ENCODE measurements around the gene SLC35E2B. TPM values are rescaled to one million over a fixed set of nuclear protein-coding genes. Genes with fewer than 3 reads are reported as not detected.

Gene SLC35E2B
- total and polyA plus RNA-seq, 2 of the 13 experiments (the other 11 are each of a cell fraction or from before 2014, with no cell fraction given) = 14.1 to 19.7 TPM

DNA sequence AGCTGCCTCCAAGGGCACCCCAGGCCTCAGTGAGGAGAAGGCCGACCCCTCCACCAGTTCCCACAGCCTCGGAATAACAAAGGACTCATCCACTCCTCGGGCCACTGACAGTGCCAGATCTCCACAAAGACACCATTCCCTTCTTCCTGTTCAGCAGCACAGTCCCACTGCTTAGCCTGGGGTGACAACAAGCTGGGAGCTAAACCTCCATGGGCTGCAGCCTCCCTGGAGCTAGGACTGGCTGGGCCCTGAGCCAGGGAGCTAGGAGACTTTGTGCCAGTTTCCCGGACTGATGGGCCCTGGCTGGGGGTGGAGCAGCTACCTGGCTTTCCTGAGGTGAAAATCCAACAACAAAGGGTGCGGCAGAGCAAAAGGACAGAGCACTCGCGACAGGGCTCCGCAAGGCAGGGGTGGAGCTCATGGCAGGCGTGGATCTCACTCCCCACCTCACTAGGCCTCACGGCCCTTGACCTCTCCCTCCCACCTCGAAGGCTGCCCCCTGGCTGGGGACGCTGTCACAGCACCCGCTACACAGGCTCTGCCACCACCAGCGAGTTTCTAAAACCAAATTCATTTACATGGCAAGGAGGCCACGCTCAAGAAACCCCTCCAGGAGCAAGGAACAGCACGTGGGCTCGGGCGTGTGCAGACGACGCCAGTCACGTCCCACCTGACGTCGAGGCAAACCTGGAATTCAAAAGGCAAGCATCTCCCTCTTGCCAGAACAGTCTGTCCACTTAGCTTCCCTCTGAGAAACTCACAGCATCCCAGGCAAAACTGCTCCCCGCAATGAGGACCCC lies 13.8 kb downstream of the SLC35E2B start (continued):
- TF ChIP-seq, protein P1, sequence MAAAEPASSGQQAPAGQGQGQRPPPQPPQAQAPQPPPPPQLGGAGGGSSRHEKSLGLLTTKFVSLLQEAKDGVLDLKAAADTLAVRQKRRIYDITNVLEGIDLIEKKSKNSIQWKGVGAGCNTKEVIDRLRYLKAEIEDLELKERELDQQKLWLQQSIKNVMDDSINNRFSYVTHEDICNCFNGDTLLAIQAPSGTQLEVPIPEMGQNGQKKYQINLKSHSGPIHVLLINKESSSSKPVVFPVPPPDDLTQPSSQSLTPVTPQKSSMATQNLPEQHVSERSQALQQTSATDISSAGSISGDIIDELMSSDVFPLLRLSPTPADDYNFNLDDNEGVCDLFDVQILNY (CRISPR knock-in tag; conservative IDR thresholded peaks at IDR 0.05) = no peak
- TF ChIP-seq, protein P2, sequence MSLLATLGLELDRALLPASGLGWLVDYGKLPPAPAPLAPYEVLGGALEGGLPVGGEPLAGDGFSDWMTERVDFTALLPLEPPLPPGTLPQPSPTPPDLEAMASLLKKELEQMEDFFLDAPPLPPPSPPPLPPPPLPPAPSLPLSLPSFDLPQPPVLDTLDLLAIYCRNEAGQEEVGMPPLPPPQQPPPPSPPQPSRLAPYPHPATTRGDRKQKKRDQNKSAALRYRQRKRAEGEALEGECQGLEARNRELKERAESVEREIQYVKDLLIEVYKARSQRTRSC (CRISPR knock-in tag; IDR thresholded peaks at IDR 0.05; ENCODE audit: low read depth) = 0 out of 2 replicates have a peak, but pooled peaks have one; percentile 42
- 0 out of 2 replicates have a peak, but pooled peaks have one; percentile 31 for TF ChIP-seq AHR (CRISPR knock-in tag; IDR thresholded peaks at IDR 0.05)
- TF ChIP-seq ZNF343 (CRISPR knock-in tag; IDR thresholded peaks at IDR 0.05) = 0 out of 2 replicates have a peak, but pooled peaks have one; percentile 44
- TF ChIP-seq ZFX (CRISPR knock-in tag; IDR thresholded peaks at IDR 0.05; ENCODE audit: low read depth) = peak; percentile 99
- TF ChIP-seq, protein P3, sequence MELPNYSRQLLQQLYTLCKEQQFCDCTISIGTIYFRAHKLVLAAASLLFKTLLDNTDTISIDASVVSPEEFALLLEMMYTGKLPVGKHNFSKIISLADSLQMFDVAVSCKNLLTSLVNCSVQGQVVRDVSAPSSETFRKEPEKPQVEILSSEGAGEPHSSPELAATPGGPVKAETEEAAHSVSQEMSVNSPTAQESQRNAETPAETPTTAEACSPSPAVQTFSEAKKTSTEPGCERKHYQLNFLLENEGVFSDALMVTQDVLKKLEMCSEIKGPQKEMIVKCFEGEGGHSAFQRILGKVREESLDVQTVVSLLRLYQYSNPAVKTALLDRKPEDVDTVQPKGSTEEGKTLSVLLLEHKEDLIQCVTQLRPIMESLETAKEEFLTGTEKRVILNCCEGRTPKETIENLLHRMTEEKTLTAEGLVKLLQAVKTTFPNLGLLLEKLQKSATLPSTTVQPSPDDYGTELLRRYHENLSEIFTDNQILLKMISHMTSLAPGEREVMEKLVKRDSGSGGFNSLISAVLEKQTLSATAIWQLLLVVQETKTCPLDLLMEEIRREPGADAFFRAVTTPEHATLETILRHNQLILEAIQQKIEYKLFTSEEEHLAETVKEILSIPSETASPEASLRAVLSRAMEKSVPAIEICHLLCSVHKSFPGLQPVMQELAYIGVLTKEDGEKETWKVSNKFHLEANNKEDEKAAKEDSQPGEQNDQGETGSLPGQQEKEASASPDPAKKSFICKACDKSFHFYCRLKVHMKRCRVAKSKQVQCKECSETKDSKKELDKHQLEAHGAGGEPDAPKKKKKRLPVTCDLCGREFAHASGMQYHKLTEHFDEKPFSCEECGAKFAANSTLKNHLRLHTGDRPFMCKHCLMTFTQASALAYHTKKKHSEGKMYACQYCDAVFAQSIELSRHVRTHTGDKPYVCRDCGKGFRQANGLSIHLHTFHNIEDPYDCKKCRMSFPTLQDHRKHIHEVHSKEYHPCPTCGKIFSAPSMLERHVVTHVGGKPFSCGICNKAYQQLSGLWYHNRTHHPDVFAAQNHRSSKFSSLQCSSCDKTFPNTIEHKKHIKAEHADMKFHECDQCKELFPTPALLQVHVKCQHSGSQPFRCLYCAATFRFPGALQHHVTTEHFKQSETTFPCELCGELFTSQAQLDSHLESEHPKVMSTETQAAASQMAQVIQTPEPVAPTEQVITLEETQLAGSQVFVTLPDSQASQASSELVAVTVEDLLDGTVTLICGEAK (IDR thresholded peaks at IDR 0.05) = no peak
- TF ChIP-seq, protein P3 (CRISPR knock-in tag; IDR thresholded peaks at IDR 0.05) = peak; percentile 56; the same call in 1 of the 2 replicates
- peak; percentile 48 for TF ChIP-seq ELF1 (CRISPR knock-in tag; IDR thresholded peaks at IDR 0.05)
- TF ChIP-seq TBX3 (IDR thresholded peaks at IDR 0.05; ENCODE audit: borderline replicate concordance) = no peak
- no peak for TF ChIP-seq RBM22 (optimal IDR thresholded peaks at IDR 0.05; ENCODE audit: low read length)
- TF ChIP-seq ZNF775 (CRISPR knock-in tag; IDR thresholded peaks at IDR 0.05; ENCODE audit: borderline replicate concordance) = 0 out of 2 replicates have a peak, but pooled peaks have one; percentile 29
- no peak for TF ChIP-seq ZFP37 (CRISPR knock-in tag; IDR thresholded peaks at IDR 0.05; ENCODE audit: borderline replicate concordance)
- TF ChIP-seq ZNF296 (CRISPR knock-in tag; conservative IDR thresholded peaks at IDR 0.05) = 0 out of 2 replicates have a peak, but pooled peaks have one; percentile 2
- TF ChIP-seq HMG20B (CRISPR knock-in tag; conservative IDR thresholded peaks at IDR 0.05) = 0 out of 2 replicates have a peak, but pooled peaks have one; percentile 26
- peak; percentile 70; the same call in 1 of the 2 replicates for TF ChIP-seq HIVEP1 (CRISPR knock-in tag; IDR thresholded peaks at IDR 0.05)
- peak; percentile 62; the same call in 1 of the 2 replicates for TF ChIP-seq ZNF33B (CRISPR knock-in tag; IDR thresholded peaks at IDR 0.05)
- peak; percentile 100 for TF ChIP-seq ZNF614 (CRISPR knock-in tag; IDR thresholded peaks at IDR 0.05; ENCODE audit: borderline replicate concordance)

Data from HepG2 (cell line).